ENCODE measurements around the gene ZNF581. TPM values are rescaled to one million over a fixed set of nuclear protein-coding genes. Genes with fewer than 3 reads are reported as not detected.

The ZNF581 gene
- total RNA-seq, 3 donors from 2014 or later (not counting 1 experiment from before 2014, with no cell fraction given): 15.4 to 21.9 (median 19.0) TPM

GRCh38 chr19:55646889-55647731, 3.7 kb downstream of the ZNF581 start:
- peaks cover 0 to 7% of the 10 kb centered on the region in 2 donors for H3K27me3 Mint-ChIP-seq (ENCODE audit: low read depth in 2 of 2)
- peak overlapping the region; percentile 48 for H3K27ac ChIP-seq (ENCODE audit: low read length)
- peak overlapping the region; percentile 61 for H3K4me3 ChIP-seq (ENCODE audit: low read length)
- ATAC-seq (no peak), DNase-seq (no peak)
- peak overlapping the region; percentile 79 for H3K4me3 Mint-ChIP-seq
- no peak for TF ChIP-seq CTCF (IDR thresholded peaks at IDR 0.05)
- H3K36me3 Mint-ChIP-seq: no peaks in the 10 kb centered on the region
- no peaks in the 10 kb centered on the region for H3K9me3 ChIP-seq (ENCODE audit: control insufficient read depth, insufficient read depth, low read length)
- H3K36me3 ChIP-seq (ENCODE audit: control insufficient read depth, insufficient read depth, low read length): peaks cover 13% of the 10 kb centered on the region
- 64% methylated on average over 14 of the region's 14 CpGs for WGBS (ENCODE audit: insufficient coverage)
- peak overlapping the region in 1 of 2 donors; percentile 42 for H3K27ac Mint-ChIP-seq
- peaks cover 49% of the 10 kb centered on the region for H3K4me1 ChIP-seq (ENCODE audit: control insufficient read depth, insufficient read depth, low read length)
- H3K4me1 Mint-ChIP-seq: peaks cover 19 to 43% of the 10 kb centered on the region in 2 donors
- H3K9me3 Mint-ChIP-seq: no peaks in the 10 kb centered on the region
- intact Hi-C loops (cut with micrococcal nuclease): no loop called here
- no peaks in the 10 kb centered on the region for H3K27me3 ChIP-seq (ENCODE audit: control insufficient read depth, insufficient read depth, low read length)

- H3K4me1 ChIP-seq (ENCODE audit: control insufficient read depth, insufficient read depth, low read length): peaks cover 42% of the 10 kb centered on the region
- intact Hi-C loops (cut with micrococcal nuclease): no loop called here
- Mint-ChIP-seq H3K9me3 (no peaks in the 10 kb centered on the region), H3K4me3 (peak within 1 kb of the TSS; percentile 83), H3K27me3 (ENCODE audit: low read depth in 2 of 2) (peaks cover 0 to 7% of the 10 kb centered on the region in 2 donors), H3K27ac (peak within 1 kb of the TSS in 1 of 2 donors; percentile 76), H3K36me3 (no peaks in the 10 kb centered on the region), H3K4me1 (peaks cover 14 to 39% of the 10 kb centered on the region in 2 donors)
- DNase-seq: peak in 1 of 2 donors; percentile 64
- no peaks in the 10 kb centered on the region for H3K27me3 ChIP-seq (ENCODE audit: control insufficient read depth, insufficient read depth, low read length)
- no peaks in the 10 kb centered on the region for H3K9me3 ChIP-seq (ENCODE audit: control insufficient read depth, insufficient read depth, low read length)
- ATAC-seq: peak; percentile 36 to 51 (median 49)
- H3K4me3 ChIP-seq (ENCODE audit: low read length): peak within 1 kb of the TSS; percentile 61
- 2% methylated on average over 85 of the region's 87 CpGs for WGBS (ENCODE audit: insufficient coverage)
- peak within 1 kb of the TSS; percentile 48 for H3K27ac ChIP-seq (ENCODE audit: low read length)
- peaks cover 13% of the 10 kb centered on the region for H3K36me3 ChIP-seq (ENCODE audit: control insufficient read depth, insufficient read depth, low read length)
- TF ChIP-seq CTCF (IDR thresholded peaks at IDR 0.05): no peak
Observed at GRCh38 chr19:55647732-55648584, 4.5 kb downstream of the ZNF581 start, which contains the start of gene CCDC106. Gene CCDC106 (plus strand): TSS chr19:55648212. CDS start chr19:55649047, 835 bp downstream.

- H3K4me1 ChIP-seq (ENCODE audit: control insufficient read depth, insufficient read depth, low read length): peaks cover 44% of the 10 kb centered on the region
- no peaks in the 10 kb centered on the region for H3K27me3 ChIP-seq (ENCODE audit: control insufficient read depth, insufficient read depth, low read length)
- TF ChIP-seq CTCF (IDR thresholded peaks at IDR 0.05): no peak
- H3K4me3 ChIP-seq (ENCODE audit: low read length): peak overlapping the region; percentile 61
- Mint-ChIP-seq H3K27me3 (ENCODE audit: low read depth in 2 of 2) (peaks cover 0 to 7% of the 10 kb centered on the region in 2 donors), H3K9me3 (no peaks in the 10 kb centered on the region), H3K36me3 (no peaks in the 10 kb centered on the region), H3K27ac (peak overlapping the region in 1 of 2 donors; percentile 76), H3K4me1 (peaks cover 7 to 33% of the 10 kb centered on the region in 2 donors), H3K4me3 (peak overlapping the region; percentile 83)
- 30% methylated on average over 22 of the region's 25 CpGs for WGBS (ENCODE audit: insufficient coverage)
- intact Hi-C loops (cut with micrococcal nuclease): no loop called here
- DNase-seq (no peak), ATAC-seq (no peak)
- peak overlapping the region; percentile 33 for H3K27ac ChIP-seq (ENCODE audit: low read length)
- no peaks in the 10 kb centered on the region for H3K9me3 ChIP-seq (ENCODE audit: control insufficient read depth, insufficient read depth, low read length)
- peaks cover 13% of the 10 kb centered on the region for H3K36me3 ChIP-seq (ENCODE audit: control insufficient read depth, insufficient read depth, low read length)
Observed at GRCh38 chr19:55648585-55649267, 5.3 kb downstream of the ZNF581 start.

Measured in natural killer cell (primary cell).